HK-2 (cell line): ENCODE data around the gene TEKT1.

Experiments
- DNase-seq: peaks from one replicate; pipeline ENCODE4 v3.0.0-alpha.2; 2018; ENCODE audit not compliant: unreplicated experiment

TEKT1 gene

GRCh38 chr17:6757747-6758146 is 73.8 kb downstream of the TEKT1 start:
- DNase-seq: no peak

DNA sequence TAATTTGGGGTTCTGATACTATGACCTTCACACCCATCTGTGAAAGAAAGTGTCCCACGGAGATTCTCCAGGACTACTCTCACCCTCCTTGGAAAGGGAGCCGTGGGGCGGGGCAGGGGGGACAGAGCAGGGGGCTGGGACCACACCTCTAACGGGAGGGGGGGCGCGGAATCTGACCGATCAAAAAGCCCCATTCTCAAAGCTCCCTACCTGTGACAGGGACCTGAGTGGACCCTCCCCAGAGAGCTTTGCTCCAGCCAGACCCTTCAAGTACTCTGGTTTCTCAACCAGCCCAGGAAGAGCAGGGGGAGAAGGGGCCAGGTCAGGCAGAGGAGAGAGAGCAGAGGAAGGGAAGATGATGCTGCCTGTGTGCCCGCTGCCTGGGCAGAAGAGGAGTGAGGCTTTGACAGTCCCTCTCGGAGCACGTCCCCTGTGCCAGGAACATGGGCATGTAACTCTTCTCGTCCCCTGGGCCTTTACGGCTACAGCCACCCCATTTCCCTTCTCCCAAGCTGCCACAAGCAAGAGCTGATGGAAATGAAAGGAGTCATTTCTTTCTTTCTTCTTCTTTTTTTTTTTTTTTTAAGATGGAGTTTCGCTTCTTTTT is 75.0 kb downstream of the TEKT1 start:
- no peak for DNase-seq

GRCh38 chr17:6755731-6756184 is 75.8 kb downstream of the TEKT1 start, which contains the start of gene XAF1:
XAF1 (plus strand) TSS chr17:6756046; CDS start chr17:6756079, 33 bp downstream.
- DNase-seq: no peak

DNA sequence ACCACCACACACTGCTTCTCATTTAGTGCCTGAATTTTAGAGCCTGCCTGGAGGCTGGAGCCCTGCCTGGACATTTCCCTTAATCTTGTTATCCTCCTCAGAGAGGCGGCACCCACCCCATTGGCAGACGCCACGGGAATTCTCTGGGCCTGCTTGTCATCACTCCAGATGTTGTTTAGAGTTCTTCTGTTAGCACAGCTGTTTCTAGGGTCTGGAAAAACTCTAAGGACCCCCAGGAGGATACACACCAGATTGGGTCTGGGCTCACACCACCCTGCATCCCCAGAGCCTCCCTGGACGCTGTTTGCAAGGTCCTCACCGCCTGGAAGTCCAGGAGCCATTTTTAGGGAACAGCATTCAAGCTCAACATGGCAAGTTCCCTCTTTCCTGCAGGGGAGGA is 76.2 kb downstream of the TEKT1 start:
- DNase-seq: no peak

- DNase-seq: peak; percentile 18
Observed at GRCh38 chr17:6753546-6753945, 78.0 kb downstream of the TEKT1 start.

- peak; percentile 81 for DNase-seq
Observed at GRCh38 chr17:6753006-6753445, 78.5 kb downstream of the TEKT1 start.

DNA sequence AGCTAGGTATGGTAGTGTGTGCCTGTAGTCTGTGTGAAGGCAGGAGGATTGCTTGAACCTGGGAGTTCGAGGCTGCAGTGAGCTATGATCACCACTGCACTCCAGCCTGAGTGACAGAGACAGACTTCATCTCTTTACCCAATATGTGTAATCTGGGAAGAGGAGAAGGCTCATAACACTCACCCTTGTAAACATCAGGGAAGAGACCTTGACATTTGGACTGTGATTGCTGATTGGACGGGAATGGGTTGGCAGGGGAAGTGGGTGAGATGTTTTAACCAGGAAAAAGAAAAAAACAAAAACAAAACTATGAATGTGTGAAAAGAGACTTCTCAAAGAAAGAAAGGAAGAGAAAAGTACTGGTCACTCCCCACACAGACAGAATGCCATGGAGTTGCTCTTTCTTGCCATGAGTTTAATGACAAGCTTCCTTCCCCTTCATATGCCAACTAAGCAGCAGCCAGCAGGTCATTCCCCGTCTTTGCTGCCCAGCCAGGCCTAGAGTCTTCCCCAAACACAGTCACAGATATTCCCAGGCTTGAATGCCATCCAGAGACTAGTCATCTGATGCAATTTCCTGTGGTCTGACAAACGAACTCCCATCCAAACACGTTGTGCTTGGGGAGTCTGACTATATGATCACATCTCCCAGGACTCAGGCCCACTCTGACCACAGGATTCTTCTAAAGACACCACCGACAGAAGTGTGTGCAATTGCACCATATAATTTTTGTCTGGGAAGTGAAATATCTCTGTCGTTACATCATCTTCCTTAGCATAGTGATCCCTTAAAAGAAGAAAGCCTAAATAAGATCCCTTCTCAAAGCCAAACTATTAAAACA is 79.2 kb downstream of the TEKT1 start:
- peak; percentile 76 for DNase-seq

DNA sequence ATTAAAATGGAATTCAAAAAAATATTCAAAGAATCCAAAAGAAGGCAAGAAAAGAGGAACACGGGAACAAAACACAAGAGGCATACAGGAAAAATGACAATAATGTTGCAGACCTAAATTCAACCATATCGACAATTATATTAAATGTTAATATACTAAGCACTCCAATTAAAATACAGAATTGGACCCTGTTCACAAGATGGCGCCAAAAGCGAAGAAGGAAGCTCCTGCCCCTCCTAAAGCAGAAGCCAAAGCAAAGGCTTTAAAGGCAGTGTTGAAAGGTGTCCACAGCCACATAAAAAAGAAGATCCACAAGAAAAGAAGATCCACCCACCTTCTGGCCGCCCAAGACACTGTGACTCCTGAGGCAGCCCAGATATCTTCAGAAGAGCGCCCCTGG is 82.0 kb downstream of the TEKT1 start:
- DNase-seq: no peak

DNA sequence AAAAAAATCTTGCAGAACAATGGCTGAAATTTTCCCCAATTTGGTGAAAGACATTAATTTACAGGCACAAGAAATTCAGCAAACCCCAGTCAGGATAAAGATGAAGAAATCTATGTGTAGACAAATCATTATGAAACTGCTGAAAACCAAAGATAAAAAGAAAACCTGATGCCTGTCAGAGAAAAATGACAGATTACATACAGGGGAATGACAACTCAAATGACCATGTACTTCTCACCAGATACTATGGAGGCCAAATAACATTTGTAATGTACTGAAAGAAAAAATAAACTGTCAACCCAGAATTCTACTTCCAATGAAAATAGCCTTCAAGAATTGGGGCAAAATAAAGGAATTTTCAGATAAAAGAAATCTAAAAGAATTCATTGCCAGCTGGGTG is 82.9 kb downstream of the TEKT1 start:
- DNase-seq: no peak
